Right kidney (tissue), 1 donor: ENCODE data around the gene CGGBP1.
"Not testable (repeated sequence)": the region's sequence is repeated elsewhere in the genome, so short reads cannot be mapped to it uniquely, and the experiment has no call there.

Source experiments
- DNase-seq: peaks from one replicate; pipeline ENCODE4 v3.0.0-alpha.2; 2016

CGGBP1 gene

DNA sequence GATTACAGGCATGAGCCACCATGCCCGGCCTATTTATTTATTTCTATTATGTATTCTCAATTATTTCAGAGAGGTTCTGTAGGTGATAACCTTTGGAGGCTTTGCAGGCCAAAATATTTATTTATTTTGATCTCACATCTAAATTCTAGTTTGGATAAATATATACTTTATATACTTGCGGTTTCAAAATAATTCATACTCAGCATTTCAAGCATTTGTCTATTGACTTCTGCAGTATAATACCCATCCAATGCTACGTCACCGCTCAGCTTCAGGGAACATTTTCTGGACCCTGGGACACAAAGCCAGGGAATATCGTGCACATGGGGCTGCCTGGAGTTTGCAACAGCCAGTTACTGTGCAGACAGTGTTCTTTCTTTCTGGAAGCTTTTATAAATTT lies 22.6 kb downstream of the CGGBP1 start:
- DNase-seq: no peak

DNA sequence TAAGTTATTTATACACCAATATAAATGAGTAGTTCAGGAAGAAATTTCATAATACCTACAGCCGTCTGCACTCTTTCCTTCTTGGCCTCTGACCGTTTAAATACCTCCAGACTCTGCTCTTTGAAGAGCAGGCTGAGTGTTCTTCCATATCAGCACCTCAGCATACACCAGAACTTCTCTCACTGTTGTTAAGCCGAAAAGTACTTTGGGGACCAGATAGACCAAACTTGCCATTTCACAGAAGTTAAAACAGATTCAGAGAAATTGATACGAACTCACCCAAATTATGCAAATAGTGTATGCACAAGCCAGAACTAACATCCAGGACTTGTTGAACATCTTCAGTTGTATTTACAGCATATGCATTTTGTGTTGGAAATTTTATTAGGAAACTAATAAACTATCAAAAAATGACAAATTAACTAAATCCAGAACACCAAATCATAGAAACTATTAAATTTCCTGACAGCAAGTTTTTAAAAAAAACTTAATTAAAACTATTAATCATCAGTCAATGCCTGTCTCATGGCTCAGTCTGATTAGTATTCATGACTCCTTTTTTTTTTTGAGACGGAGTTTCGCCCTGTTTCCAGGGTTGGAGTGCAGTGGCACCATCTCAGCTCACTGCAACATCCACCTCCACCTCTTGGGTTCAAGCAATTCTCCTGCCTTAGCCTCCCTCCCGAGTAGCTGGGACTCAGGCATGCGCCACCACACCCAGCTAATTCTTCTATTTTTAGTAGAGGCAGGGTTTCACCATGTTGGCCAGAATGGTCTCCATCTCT lies 24.1 kb downstream of the CGGBP1 start:
- DNase-seq: no peak

GRCh38 chr3:88033808-88034207 lies 25.0 kb downstream of the CGGBP1 start:
- DNase-seq: no peak

DNA sequence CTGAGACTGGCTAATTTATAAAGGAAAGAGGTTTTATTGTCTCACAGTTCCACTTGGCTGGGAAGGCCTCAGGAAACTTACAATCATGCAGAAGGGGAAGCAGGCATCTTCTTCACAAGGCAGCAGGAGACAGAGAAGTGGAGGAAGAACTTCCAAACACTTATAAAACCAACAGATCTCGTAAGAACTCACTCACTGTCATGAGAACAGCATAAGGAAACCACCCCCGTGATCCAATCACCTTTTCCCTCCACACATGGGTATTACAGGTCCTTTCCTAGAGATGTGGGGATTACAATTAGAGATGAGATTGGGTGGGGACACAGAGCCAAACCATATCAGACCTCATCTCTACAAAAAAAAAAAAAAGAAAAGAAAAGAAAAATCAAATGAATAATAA lies 25.7 kb downstream of the CGGBP1 start:
- DNase-seq: no peak

GRCh38 chr3:88032245-88032644 lies 26.6 kb downstream of the CGGBP1 start:
- DNase-seq: no peak

DNA sequence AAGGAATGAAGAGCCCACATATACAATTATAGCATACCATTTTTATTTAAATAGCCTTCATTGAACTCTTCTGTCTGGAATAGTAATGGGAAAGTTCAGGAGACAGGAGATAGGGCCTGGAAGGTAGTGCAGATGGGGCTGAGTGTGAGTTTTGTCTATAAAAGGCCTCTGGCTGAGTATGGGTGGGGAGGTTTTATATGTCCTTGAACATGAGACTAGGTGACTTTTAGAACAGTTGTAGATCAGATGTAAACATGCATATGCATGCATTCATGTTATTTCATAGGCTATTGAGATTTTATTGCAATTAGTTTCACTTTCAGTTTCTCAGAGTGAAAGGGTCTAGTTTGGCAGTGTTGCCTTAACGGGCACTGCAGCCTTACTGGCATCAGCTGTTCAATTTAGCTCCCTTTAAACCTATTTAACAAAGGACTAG lies 27.1 kb downstream of the CGGBP1 start:
- peak; percentile 17 for DNase-seq

DNA sequence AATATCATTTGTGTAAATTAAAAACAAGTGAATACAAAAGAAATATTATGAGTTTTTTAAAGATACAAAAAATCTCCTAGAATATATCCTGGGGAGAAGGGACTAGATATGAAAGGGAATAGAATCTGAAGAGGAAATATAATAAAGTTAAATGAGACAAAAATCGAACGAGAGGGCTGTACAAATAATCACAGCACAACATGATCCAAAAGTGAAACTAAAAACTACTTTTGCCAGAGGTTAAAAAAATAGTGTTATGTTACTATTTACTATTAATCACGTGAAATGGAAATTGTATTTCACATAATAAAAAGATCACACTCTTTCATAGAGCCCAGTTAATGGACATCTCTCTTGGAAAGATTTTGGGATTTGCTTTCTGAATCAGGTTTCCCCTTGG lies 28.6 kb downstream of the CGGBP1 start:
- DNase-seq: no peak

GRCh38 chr3:88028876-88029275 lies 29.9 kb downstream of the CGGBP1 start:
- DNase-seq: no peak

GRCh38 chr3:88025001-88025552 lies 33.7 kb downstream of the CGGBP1 start:
- DNase-seq: no peak

DNA sequence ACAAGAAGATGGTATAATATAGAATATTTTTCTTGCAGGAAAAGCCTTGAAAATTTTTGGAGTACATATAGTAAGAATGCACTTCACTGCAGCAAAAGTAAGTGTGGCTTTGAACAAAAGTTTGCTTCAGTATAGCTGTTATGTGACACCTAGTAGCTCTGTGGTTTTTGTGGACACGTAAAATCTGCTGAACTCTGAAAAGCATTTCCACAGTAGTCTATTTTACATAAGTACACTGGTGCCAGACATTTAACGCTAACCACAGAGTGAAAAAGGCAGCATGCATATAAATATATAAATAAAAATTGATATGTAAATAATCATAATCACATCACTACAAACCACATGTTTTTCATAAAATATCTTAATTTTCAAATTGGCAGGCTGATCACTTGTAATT lies 39.8 kb downstream of the CGGBP1 start:
- no peak for DNase-seq

DNA sequence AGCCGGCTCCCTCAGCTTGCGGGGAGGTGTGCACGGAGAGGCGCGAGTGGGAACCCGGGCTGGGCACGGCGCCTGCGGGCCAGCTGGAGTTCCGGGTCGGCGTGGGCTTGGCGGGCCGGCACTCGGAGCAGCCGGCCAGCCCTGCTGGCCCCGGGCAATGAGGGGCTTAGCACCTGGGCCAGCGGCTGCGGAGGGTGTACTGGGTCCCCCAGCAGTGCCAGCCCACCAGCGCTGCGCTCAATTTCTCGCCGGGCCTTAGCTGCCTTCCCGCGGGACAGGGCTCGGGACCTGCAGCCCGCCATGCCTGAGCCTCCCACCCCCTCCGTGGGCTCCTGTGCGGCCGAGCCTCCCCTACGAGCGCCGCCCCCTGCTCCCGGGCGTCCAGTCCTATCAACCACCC lies 43.1 kb downstream of the CGGBP1 start:
- not testable (repeated sequence) for DNase-seq

- no peak for DNase-seq
Measured at GRCh38 chr3:88013592-88013991, 45.2 kb downstream of the CGGBP1 start.

GRCh38 chr3:88010810-88011209 lies 48.0 kb downstream of the CGGBP1 start:
- DNase-seq: no peak

GRCh38 chr3:88009066-88009465 lies 49.7 kb downstream of the CGGBP1 start:
- DNase-seq: no peak

- no peak for DNase-seq
Measured at GRCh38 chr3:88005066-88005465, 53.7 kb downstream of the CGGBP1 start.

GRCh38 chr3:88003115-88003755 lies 55.6 kb downstream of the CGGBP1 start:
- no peak for DNase-seq

DNA sequence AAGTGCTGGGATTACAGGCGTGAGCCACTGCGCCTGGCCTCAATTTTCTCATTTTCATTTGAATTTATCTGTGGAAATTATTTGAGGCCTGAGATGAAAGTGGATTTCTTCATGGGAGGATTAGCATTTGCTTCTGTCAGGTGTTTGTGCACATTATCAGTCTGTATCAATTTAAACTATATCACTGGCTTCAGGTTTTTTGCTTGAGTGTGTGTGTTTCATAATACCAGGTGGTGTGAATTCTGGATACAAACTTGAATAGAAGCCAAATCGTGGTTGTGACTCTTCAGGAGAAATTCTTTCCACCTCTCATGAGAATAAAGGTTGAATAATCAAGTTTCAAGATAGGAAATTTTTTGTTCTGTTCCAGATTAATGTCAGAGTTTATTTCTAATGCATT lies 56.4 kb downstream of the CGGBP1 start:
- no peak for DNase-seq
